ENCODE measurements around the gene HRAS. TPM values are rescaled to one million over a fixed set of nuclear protein-coding genes. Genes with fewer than 3 reads are reported as not detected.
A peak's percentile ranks its signal among the peaks of the same experiment; 100 is the strongest.

Gene HRAS
- total and polyA plus RNA-seq, 2 donors (not counting 3 experiments of a cell fraction or from before 2014, with no cell fraction given): 103 to 109 TPM

GRCh38 chr11:569158-569885 is 33.9 kb upstream of the HRAS start:
- Histone ChIP-seq H3K79me2 (ENCODE audit: control insufficient read depth, insufficient read depth, low read length) (no peaks in the 10 kb centered on the region), H3K4me1 (ENCODE audit: control insufficient read depth, extremely low read depth, insufficient read depth, low read length) (peaks cover 11% of the 10 kb centered on the region), H3K36me3 (ENCODE audit: control insufficient read depth in 2 of 2, extremely low read depth in 1 of 2, insufficient read depth in 2 of 2, low read length in 2 of 2) (no peaks in the 10 kb centered on the region), H3K9me3 (replicated peaks; ENCODE audit: control insufficient read depth, insufficient read depth, low read length) (no peaks in the 10 kb centered on the region), H3K4me2 (ENCODE audit: insufficient read depth, low read length) (peak overlapping the region; percentile 71), H3K4me3 (replicated peaks in 1 of 3; ENCODE audit: insufficient read depth in 1 of 3, low read depth in 1 of 3, low read length in 3 of 3) (peak overlapping the region; percentile 36 to 62 (median 60)), H3K27ac (ENCODE audit: insufficient read depth, low read depth, low read length) (peak overlapping the region; percentile 32), H3K9me1 (replicated peaks; ENCODE audit: control insufficient read depth, extremely low read depth, insufficient read depth, low read length) (no peaks in the 10 kb centered on the region), H3K9ac (replicated peaks; ENCODE audit: extremely low read depth, insufficient read depth, low read length) (peak overlapping the region; percentile 71), H4K20me1 (replicated peaks; ENCODE audit: control insufficient read depth, extremely low read depth, insufficient read depth, low read length) (no peaks in the 10 kb centered on the region), H2AFZ (ENCODE audit: low read depth, low read length) (peak overlapping the region; percentile 79), H3K27me3 (ENCODE audit: control insufficient read depth in 2 of 2, insufficient read depth in 2 of 2, low read length in 2 of 2) (peaks cover under 1 to 2% of the 10 kb centered on the region in 2 experiments)
- intact Hi-C loops (cut with micrococcal nuclease): no loop called here
- CTCF ChIA-PET: interaction anchor here (1.8 kb wide), 1 partner anchor 14 kb away, joined by 6 read pairs; no protein-coding TSS in a partner anchor
- no peak for FAIRE-seq
- POLR2A ChIA-PET: no interaction called here
- no peak for DNase-seq (ENCODE audit: low read depth, low spot score)
- TF ChIP-seq MAX (IDR thresholded peaks at IDR 0.05; ENCODE audit: insufficient read depth, insufficient read length) (no peak), FOS (IDR thresholded peaks at IDR 0.05; ENCODE audit: borderline replicate concordance, insufficient read depth, low read length) (no peak), POLR2A (IDR thresholded peaks at IDR 0.05; ENCODE audit: low read depth, low read length) (no peak), EZH2 (IDR thresholded peaks at IDR 0.05; ENCODE audit: borderline replicate concordance, low read depth, low read length, severe bottlenecking) (no peak), GATA2 (IDR thresholded peaks at IDR 0.05; ENCODE audit: insufficient read depth, insufficient read length, low read depth, low read length) (no peak), POLR2AphosphoS5 (IDR thresholded peaks at IDR 0.05; ENCODE audit: insufficient read depth, low read depth, low read length) (no peak), CTCF (IDR thresholded peaks at IDR 0.05; ENCODE audit: extremely low read depth in 1 of 2, insufficient read depth in 1 of 2, low read depth in 1 of 2, low read length in 2 of 2) (no peak), MYC (IDR thresholded peaks at IDR 0.05; ENCODE audit: low read depth, low read length) (no peak), JUN (IDR thresholded peaks at IDR 0.05; ENCODE audit: borderline replicate concordance, insufficient read depth, insufficient read length, low read depth) (no peak)
- no TSS peak for BruUV-seq (replicated peaks)
- dilution Hi-C loops (cut with MboI; ENCODE audit: extremely low pct_ligation_motif_present, low sequenced_read_pairs): no loop called here

Data from endothelial cell of umbilical vein (primary cell).